ENCODE measurements around the gene S100A9.
"Not testable (repeated sequence)": the region's sequence is repeated elsewhere in the genome, so short reads cannot be mapped to it uniquely, and the experiment has no call there.

Gene S100A9

DNA sequence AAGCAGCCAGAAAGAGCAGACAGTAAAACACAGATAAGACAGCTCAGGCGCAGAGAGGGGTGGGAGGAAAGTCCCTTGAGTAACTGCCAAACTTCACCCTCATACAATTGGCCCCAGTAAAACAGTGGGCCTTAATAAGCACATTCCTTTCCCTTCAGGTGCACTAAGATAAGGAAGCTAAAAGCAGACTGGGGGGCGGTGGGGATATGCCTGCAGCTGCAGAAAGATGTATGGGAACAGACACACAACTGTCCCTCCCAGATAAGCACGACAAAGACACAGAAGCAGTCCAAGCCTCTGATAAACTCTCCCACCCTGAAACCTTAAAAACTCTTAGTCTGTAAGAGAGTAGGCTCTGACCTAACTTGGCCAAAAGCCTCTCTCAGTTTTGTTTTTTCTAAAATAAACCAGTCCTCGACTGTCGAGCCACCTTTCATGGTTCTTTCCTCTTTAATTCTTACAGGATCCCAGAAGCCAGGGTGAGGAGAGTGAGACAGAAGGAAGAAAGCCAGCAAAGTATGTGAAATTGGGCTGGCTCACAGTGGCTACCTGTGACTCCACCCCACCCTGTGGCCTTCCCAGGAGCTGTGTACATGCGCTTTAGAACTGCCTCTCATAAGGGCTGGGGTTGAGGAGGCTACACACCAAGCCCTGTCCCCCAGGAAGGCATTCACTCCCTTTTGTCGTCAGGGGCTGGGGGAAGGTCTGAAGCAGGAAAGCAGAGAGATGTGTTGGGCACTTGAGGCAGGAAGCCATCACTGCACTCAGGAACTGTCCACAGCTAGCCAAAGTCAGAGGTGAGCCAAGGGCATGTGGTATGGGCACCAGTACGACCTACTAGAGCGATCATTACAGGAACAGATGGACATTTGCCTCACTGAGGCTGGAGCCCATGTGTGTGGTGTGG lies 13.6 kb upstream of the S100A9 start:
- in situ Hi-C loops (cut with HindIII; ENCODE audit: low sequenced_read_pairs), result no loop called here

DNA sequence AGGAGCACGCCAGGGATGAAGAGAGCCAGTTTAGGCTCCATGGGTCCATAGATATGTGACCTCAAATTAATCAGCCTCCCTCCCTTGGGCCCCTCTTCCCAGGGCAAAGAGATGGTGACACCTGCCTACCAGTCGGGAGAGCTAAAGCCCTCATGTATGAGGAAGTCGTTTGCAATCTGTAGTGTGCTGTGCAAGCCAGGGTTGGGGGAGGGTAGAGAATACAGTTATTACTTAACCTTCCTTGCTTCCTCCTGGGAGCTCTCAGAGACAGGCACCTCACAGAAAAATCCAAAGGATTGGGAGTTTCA lies 13.0 kb upstream of the S100A9 start:
- in situ Hi-C loops (cut with HindIII; ENCODE audit: low sequenced_read_pairs), result no loop called here

DNA sequence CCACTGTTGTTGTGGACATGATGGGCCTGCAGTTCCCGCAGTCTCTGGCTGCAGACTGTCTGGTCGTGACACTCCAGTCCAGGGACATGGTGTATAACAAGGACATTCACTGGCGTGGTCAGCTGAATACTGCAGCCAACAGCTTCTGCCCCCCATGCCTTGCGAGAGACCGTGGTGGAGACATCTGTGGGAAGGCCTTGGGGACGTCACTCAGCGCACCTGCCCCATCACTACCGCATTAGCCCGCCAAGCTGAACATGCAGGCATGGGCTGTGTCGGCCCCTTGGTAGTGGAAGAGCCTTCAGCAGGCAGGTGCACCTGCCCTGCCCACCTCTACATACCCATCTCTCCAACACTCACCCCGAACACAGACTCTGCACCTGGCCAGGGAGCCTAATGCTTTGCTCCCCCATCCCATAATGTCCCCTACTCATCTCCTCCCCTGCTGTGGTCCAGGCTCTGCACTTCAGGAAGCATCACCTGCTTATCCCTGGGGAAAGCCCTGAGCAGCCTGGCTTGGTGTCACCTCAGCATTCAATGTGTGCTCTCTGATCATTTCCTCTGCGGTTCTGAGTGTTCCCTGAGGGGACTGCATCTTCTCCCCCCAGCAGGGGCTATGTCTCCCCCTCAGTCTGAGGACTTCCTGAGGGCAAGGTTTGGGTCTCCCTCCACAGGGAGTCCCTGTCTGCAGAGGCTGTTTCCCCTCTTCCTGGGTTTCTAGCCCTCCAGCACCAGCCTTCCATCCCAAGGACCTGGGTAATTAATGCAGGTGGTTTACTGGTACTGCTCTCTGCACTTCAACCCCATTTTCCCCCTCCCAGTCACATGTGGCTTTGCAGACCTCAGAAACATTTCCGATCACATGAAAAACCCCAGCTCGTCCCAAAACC lies 12.2 kb upstream of the S100A9 start:
- in situ Hi-C loops (cut with HindIII; ENCODE audit: low sequenced_read_pairs), result no loop called here

DNA sequence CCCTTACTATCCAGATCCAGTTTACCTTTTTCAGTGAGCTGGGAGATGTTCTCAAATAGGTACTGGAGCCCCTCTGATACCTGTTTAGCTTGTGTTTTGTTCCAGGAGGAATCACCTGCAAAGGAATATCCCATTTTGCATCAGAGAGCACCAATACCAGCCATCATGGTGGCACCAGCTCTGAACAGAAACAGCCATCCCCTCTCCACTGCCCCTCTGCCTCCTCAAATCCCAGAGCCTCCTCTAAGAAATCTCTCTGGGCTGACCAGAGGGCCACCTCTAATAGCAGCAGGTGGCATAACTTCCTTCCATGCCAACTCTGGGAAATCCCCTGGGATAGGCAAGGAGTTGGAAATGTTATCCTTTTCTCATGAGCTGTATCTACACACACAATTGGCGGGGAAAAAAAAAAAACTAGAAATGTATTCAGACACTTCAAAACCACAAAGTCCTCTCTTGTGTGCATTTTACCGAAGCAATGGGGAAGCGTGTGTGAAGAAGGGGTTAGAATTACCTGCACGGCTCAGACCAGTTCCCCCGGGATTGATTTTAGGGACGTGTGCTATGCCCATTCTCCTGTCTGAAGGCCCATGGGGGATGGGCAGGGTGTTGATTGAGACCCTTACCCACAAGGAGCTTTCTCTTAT lies 11.5 kb upstream of the S100A9 start:
- in situ Hi-C loops (cut with HindIII; ENCODE audit: low sequenced_read_pairs), result no loop called here

DNA sequence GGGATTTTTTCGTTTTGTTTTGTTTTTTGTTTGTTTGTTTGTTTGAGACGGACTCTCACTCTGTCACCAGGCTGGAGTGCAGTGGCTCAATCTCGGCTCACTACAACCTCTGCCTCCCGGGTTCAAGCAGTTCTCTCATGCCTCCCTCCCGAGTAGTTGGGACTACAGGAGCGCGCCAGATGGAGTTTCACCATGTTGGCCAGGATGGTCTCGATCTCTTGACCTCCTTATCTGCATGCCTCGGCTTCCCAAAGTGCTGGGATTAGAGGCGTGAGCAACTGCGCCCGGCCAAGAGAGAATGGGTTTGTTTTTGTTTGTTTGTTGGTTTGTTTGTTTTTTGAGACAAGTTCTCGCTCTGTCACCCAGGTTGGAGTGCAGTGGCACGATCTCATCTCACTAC lies 10.6 kb upstream of the S100A9 start:
- in situ Hi-C loops (cut with HindIII; ENCODE audit: low sequenced_read_pairs), result not testable (repeated sequence)

DNA sequence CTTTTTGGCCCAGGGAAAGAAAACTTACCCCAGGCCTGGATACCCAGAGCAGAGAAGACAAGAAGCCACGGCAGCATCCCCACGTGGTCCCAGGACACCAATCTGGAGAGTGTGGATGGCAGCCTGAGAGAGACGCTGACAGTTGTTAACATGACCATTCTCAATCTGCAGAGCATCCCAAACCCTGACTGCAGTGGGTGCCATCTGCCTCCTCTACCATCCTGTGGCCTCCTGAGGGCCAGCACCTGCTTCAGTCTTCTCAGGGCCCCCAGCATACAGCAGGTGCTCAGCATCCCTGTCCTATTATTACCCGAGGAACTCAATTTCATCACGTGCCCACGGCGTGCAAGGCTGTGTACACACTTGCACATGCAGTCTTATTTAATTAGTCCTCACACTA lies 9.8 kb upstream of the S100A9 start:
- in situ Hi-C loops (cut with HindIII; ENCODE audit: low sequenced_read_pairs), result no loop called here

DNA sequence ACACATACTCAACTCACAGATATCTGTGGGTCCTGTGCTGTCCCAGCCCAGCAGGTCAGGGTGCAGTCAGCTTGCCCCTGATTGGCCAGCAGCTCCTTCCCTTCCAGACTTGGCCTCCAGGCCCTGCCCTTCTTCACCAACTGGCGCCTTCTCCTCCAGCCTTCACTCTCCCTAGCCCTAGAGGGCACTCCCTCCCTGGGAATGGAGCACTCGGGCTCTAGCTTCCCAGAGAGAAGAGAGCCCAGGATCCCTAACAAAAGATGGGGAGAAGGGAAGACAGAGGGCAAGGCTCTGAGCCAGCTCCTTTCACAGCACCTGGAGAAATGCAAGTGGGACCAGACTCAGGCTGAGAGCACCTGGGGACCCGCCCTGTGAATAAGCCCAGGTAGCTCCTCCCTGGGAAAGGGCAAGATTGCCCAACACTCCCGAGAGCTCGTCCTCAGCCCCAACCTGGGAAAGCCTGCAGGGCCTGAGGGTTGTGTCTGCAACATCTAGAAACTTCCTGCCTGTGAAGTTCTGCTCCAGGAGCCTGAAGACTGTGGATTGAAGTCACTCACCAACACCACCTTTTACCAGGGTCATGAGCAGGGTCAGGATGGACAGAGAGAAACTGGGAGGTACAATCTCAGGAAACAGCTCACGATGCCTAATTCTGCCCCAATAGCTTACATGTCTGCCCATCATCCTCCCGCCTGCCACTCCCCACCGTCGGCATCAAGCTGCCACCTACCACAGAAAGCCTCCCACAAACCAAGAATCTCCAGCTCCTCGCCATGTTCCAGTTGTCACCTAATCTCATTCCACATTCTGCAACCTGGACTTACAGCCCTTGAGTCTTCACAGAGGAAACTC lies 8.9 kb upstream of the S100A9 start, which contains the start of gene PGLYRP4:
Gene PGLYRP4 (minus strand): TSS at position 331 of the 852 bp plus-strand sequence. CDS start 909 bp downstream, outside the sequence.
- in situ Hi-C loops (cut with HindIII; ENCODE audit: low sequenced_read_pairs), result no loop called here

DNA sequence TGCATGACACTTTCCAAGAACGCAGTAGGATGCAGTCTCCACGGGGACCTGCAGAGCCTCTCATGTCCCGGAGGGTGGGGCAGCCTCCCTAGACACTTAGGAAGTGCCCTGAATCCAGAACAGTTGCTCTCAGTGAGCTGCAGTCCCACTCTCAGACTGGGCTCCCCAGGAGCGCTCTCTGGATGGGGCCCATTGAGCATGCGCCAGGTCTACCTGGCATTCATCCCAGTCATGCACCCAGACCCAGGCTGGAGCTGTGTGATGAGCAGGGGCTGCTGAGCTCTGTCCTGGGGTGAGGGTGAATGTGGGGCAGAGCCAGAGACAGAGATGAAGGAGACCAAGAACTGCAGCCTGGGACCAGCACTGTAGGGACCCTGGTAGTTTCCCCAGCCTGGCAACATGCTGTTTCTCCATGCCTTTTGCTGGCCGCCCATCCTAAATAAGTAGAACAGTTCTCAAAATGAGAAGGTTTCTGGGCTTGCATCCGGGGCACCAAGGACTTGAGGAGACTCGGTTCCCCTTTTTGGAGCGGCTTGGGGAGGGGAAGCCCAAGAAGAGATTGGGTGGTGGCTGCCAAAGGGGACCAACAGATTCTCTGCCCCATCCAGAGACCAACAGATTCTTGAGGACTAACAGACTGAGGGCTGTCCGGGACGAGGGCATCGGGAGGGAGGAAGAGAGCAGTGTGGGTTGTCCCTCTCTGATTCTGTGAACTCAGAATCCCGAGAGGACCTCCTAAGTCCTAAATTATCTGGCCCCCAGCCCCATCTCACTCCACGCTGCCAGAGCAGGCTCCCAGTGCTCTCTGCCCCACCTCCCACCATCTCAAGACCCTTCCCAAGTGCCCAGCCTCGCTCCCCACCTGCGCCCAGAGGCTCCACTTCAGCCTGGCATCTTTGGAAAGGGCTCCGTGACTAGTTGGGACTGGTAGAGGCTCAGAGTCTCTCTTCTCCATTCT lies 8.0 kb upstream of the S100A9 start:
- in situ Hi-C loops (cut with HindIII; ENCODE audit: low sequenced_read_pairs), result loop anchor here (5.0 to 10.0 kb wide), 3 partner anchors 118 to 225 kb away; no protein-coding TSS in a partner anchor

DNA sequence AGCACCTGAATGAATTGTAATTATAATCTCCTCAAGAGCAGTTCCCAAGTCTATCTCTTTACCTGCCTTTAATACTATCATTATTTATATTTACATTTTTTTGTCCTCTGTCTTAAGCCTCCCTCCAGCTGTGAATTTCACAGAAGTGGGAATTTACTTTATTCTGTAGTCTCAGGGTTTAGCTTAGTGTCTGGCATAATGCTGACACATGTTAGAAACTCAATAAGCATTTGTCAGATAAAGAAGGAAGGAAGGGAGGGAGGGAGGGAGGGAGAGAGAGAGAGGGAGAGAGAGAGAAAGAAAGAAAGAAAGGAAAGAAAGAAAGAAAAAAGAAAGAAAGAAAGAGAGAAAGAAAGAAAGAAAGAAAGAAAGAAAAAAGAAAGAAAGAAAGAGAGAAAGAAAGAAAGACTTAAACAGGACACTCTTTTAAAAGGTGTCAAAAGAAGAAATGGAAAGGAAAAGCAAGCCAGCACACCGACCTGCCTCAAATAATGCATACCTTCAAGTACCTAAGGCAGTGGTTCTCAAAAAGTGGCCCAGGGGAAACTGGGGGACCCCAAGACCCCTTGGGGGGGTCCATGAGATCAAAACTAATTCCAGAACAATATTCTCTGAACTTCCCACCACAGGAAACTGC lies 7.2 kb upstream of the S100A9 start:
- in situ Hi-C loops (cut with HindIII; ENCODE audit: low sequenced_read_pairs), result loop anchor here (5.0 to 10.0 kb wide), 3 partner anchors 117 to 224 kb away; no protein-coding TSS in a partner anchor

DNA sequence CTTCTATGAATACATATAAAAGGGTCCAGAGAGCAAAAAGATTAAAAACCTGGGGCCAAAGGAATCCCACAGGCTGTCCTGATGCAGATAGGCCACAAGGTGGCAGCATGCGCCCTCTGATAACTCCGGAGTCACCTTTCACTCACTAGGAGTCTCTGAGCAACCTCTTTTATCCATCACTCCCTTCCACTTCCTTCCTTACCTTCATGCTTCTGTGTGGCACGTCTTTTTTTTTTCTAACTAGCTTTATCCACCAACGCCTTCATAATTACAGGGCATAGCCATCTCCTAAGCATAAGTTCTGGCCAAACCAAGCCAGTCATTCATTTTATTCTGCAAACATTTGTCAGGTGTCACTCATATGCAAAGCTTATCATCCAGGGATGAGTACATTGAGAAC lies 5.1 kb upstream of the S100A9 start:
- in situ Hi-C loops (cut with HindIII; ENCODE audit: low sequenced_read_pairs), result loop anchor here (5.0 to 10.0 kb wide), 3 partner anchors 115 to 222 kb away; no protein-coding TSS in a partner anchor

DNA sequence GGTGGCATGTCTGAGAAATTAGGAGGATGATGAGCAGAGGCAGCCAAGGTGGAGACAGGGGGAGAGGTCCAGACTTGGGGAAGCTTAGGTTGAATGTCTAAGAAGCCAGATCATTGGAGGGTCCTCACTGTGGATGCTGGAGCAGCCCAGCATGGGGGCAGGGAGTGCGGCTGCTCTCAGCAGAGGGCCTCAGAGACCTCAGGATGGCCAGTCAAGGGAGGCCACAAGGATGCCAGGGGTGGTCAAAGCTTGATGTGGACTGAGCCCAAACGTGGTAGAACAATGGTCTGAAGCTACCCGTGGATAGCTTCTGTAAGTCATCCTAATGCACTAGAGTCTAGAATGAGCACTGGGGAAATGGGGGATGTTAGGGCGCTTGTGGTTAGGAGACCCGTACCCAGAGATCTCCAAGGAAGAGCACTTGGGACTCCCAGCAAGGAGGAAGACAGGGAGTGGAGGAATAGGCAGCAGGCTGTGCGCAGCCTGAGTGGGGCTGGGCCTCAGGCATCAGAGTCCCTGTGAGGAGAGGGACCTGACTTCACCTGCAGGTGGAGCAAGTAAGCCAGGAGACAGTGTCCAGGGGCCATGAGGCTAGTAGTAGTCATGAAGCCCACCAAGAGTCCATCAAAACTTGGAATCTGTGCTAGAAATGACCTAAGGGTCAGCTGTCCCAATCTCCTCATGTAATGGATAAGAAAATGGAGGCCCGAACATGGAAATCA lies 4.3 kb upstream of the S100A9 start:
- in situ Hi-C loops (cut with HindIII; ENCODE audit: low sequenced_read_pairs), result loop anchor here (5.0 to 10.0 kb wide), 3 partner anchors 114 to 221 kb away; no protein-coding TSS in a partner anchor

DNA sequence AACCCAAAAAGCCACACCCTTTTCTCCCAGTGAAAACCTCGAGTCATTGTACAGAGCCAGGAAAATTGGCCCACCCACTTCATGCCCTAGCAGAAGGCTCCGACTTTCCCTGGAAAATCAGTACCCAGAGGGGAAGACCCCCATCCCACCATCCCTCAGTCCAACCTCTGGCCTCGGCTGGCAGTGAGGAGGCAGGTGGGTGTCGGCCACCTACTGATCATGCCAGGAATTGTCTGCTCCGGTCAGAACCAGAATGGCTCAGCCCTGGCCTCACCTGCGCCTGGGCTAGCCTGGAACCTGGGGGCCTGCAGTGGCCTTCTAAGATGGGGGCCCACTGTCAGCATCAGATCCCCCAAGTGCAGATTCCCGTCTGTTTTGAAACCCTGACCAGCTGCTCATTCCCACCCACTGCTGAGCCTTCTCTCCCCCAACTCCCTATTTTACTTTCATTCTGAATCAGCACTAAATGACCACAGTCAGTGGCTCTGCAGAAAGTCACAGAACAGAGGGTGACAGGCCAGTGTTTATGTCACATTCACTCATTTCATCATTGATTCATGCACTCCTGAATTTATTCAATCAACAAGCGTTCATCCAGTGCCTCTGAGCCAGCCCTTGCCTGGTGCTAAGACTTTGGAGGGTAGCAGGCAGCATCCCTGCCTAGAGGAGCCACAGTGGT lies 3.0 kb upstream of the S100A9 start:
- in situ Hi-C loops (cut with HindIII; ENCODE audit: low sequenced_read_pairs), result loop anchor here (5.0 to 10.0 kb wide), 3 partner anchors 113 to 220 kb away; no protein-coding TSS in a partner anchor

DNA sequence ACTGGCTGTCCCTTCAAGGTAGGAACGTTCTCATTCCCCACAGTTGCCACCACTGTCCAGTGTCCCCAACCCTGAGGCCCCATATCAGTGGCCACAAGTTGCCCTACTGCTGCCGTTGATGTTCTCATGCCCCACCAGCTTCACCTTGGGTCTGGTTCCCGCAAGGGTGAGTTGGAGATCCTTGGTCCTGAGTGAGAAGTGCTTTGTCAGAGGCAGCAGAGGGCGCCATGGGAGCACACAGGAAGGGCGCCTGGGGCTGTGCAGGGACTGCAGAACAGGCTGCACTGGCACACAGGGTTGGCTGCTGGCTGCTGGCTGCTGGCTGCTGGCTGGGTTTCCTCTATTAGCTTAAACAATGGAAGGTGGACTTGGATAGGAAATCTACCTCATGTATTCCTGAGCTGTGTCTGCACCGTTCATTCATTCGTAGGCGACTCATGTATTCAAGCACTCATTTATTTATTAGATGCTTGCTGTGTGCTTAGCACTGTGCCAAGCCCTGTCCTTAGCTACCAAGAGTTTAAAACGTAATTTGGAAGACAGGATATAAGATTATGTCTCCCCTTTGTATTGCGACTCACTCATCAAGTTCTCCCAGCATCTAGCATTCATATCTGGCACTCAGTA lies 2.1 kb upstream of the S100A9 start:
- in situ Hi-C loops (cut with HindIII; ENCODE audit: low sequenced_read_pairs), result loop anchor here (10.0 kb wide), 2 partner anchors 139 to 219 kb away; no protein-coding TSS in a partner anchor

DNA sequence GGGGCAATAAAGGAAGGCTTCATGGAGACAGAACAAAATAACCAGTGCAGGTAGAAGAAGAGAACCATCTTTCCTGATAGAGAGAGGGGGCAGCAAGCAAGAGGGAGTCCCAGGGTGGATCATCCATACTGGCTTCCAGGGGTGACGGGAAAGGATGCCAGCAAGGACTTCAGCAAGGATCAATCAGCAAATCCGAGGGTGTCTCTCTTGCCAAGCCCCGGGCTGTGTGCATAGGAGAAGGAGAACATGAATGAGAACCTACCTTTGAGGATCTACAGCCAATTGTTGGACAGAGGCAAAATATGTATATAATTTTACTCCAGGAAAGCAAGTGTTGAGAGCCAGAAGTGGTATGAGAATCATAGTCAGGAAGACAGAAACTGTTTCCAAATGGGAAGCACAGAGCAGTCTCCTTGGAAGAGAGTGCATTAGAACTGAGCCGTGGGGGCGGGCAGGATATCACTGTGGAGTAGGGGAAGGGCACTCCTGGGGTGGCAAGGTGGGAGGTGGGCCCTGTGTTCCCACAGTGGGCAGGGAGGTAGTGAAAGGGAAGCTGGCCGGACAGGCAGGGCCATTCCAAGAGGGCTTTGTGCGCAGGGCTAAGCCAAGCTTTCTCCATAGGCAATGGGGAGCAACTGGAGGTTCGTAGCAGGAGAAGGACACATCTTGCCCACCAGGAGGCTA lies 1.1 kb upstream of the S100A9 start:
- in situ Hi-C loops (cut with HindIII; ENCODE audit: low sequenced_read_pairs), result loop anchor here (10.0 kb wide), 2 partner anchors 138 to 218 kb away; no protein-coding TSS in a partner anchor

DNA sequence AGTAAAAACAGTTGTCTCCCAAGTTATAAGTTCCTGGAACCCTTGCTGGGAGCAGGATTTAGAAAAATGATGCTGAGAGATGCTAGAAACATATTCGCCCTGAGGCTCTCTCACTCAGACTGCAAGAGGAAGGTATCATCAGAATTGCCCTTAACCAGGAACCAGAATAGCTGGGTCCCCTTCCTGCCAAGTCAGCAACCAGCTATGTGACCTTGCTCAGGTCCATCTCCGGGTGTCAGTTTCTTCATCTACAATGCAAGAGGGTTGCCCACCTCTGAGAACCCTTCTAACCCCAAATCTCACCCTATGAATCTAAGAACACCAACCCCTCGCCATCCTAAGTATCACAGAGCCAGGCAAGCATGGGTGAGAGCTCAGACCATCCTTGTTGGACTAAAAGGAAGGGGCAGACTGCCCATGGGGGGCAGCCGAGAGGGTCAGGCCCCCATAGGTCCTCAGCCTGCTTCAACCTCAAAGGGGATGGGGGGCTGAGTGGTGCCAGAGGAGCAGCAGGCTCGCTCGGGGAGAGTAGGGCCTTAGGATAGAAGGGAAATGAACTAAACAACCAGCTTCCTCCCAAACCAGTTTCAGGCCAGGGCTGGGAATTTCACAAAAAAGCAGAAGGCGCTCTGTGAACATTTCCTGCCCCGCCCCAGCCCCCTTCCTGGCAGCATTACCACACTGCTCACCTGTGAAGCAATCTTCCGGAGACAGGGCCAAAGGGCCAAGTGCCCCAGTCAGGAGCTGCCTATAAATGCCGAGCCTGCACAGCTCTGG lies 390 bp upstream of the S100A9 start:
- in situ Hi-C loops (cut with HindIII; ENCODE audit: low sequenced_read_pairs), result loop anchor here (10.0 kb wide), 2 partner anchors 138 to 218 kb away; no protein-coding TSS in a partner anchor

Data from DLD1 (cell line).